ENCODE measurements around the gene KCNH8.

Gene KCNH8

DNA sequence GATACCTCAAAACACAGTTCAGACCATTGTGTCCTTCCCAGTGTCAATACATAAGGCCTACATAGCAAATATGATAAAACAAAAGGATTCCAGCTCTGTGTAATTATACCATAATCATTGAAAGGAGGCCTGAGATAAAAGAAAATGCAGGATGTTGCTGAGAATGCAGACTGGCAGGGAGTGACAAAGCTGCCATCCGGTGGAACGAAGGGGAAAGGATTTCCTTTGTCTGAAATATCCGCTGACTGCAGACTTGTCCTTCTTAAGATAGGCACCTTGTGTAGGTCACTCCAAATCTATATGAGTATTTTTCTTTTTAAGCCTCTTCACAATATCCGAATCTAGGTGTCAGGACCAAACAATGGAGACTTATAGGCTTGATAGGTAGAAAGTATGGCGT lies 108.0 kb downstream of the KCNH8 start:
- TF ChIP-seq EGR1 (IDR thresholded peaks at IDR 0.05) (no peak), CEBPB (IDR thresholded peaks at IDR 0.05) (no peak), TAF1 (IDR thresholded peaks at IDR 0.05; ENCODE audit: low read depth) (no peak), TEAD4 (IDR thresholded peaks at IDR 0.05) (no peak), RAD21 (IDR thresholded peaks at IDR 0.05; ENCODE audit: low read depth) (no peak), YY1 (IDR thresholded peaks at IDR 0.05; ENCODE audit: low read depth) (no peak), TCF12 (IDR thresholded peaks at IDR 0.05; ENCODE audit: low read depth) (no peak), FOXM1 (IDR thresholded peaks at IDR 0.05; ENCODE audit: borderline replicate concordance, low read depth) (no peak), ZBTB7A (IDR thresholded peaks at IDR 0.05; ENCODE audit: low read depth) (no peak), NFIC (IDR thresholded peaks at IDR 0.05) (no peak), CREB1 (IDR thresholded peaks at IDR 0.05; ENCODE audit: low read depth) (no peak), REST (IDR thresholded peaks at IDR 0.05; ENCODE audit: low read depth) (no peak), EP300 (IDR thresholded peaks at IDR 0.05; ENCODE audit: borderline replicate concordance) (no peak)
- TF ChIP-seq, protein P1, sequence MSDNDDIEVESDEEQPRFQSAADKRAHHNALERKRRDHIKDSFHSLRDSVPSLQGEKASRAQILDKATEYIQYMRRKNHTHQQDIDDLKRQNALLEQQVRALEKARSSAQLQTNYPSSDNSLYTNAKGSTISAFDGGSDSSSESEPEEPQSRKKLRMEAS (IDR thresholded peaks at IDR 0.05) = no peak
- TF ChIP-seq, protein P2, sequence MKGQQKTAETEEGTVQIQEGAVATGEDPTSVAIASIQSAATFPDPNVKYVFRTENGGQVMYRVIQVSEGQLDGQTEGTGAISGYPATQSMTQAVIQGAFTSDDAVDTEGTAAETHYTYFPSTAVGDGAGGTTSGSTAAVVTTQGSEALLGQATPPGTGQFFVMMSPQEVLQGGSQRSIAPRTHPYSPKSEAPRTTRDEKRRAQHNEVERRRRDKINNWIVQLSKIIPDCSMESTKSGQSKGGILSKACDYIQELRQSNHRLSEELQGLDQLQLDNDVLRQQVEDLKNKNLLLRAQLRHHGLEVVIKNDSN (IDR thresholded peaks at IDR 0.05) = no peak

- no peak for TF ChIP-seq EGR1 (IDR thresholded peaks at IDR 0.05)
- no peak for TF ChIP-seq YY1 (IDR thresholded peaks at IDR 0.05; ENCODE audit: low read depth)
- TF ChIP-seq ZBTB7A (IDR thresholded peaks at IDR 0.05; ENCODE audit: low read depth) = no peak
- TF ChIP-seq, protein P1 (IDR thresholded peaks at IDR 0.05) = no peak
- no peak for TF ChIP-seq RAD21 (IDR thresholded peaks at IDR 0.05; ENCODE audit: low read depth)
- no peak for TF ChIP-seq TEAD4 (IDR thresholded peaks at IDR 0.05)
- TF ChIP-seq EP300 (IDR thresholded peaks at IDR 0.05; ENCODE audit: borderline replicate concordance) = no peak
- TF ChIP-seq CEBPB (IDR thresholded peaks at IDR 0.05) = no peak
- TF ChIP-seq TAF1 (IDR thresholded peaks at IDR 0.05; ENCODE audit: low read depth) = no peak
Observed at GRCh38 chr3:19263606-19264005, 115.3 kb downstream of the KCNH8 start.

DNA sequence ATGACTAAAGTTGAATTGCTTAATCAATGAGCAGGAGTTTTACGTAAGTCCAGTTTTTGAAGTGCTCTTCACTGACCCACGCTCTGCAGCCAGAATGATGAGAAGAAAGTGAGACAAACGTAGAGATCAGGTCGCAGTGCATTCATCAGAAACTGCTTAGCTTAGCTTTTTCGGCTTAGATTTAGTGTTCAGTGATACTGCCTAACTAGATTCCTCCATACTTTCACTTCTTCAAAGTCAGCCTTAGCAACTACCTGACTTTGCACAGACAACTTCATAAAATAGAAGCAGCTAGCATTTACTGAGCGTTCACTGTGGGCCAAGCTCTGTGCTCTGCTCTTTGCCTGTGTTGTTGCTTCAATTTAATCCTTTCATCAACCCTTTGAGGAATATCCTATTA lies 116.1 kb downstream of the KCNH8 start:
- TF ChIP-seq RAD21 (IDR thresholded peaks at IDR 0.05; ENCODE audit: low read depth) (no peak), YY1 (IDR thresholded peaks at IDR 0.05; ENCODE audit: low read depth) (no peak), TCF12 (IDR thresholded peaks at IDR 0.05; ENCODE audit: low read depth) (no peak), CREB1 (IDR thresholded peaks at IDR 0.05; ENCODE audit: low read depth) (no peak), FOXM1 (IDR thresholded peaks at IDR 0.05; ENCODE audit: borderline replicate concordance, low read depth) (no peak), TAF1 (IDR thresholded peaks at IDR 0.05; ENCODE audit: low read depth) (no peak), CEBPB (IDR thresholded peaks at IDR 0.05) (no peak), ZBTB7A (IDR thresholded peaks at IDR 0.05; ENCODE audit: low read depth) (no peak), EGR1 (IDR thresholded peaks at IDR 0.05) (no peak)

DNA sequence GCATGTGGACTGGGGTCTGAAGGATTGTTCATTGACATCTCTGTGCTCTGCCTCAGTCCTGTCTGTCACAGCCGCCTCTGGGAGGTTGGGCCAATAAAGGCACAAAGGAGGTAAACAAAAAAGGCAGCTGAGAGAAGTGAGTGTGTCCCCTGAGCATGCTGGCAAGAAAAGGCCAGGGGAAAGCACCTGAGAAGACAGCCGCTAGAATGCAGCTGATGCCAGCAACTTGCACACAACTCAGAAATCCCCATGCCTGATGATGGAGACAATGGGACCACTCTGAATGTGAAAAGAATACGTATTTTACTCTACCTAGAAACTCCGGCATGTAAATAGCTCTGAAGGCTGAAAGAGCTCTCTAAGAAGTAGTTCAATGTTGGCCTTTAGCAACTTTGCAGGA lies 118.7 kb downstream of the KCNH8 start:
- no peak for TF ChIP-seq TAF1 (IDR thresholded peaks at IDR 0.05; ENCODE audit: low read depth)
- no peak for TF ChIP-seq EGR1 (IDR thresholded peaks at IDR 0.05)
- no peak for TF ChIP-seq TEAD4 (IDR thresholded peaks at IDR 0.05)
- TF ChIP-seq, protein P2 (IDR thresholded peaks at IDR 0.05) = no peak

DNA sequence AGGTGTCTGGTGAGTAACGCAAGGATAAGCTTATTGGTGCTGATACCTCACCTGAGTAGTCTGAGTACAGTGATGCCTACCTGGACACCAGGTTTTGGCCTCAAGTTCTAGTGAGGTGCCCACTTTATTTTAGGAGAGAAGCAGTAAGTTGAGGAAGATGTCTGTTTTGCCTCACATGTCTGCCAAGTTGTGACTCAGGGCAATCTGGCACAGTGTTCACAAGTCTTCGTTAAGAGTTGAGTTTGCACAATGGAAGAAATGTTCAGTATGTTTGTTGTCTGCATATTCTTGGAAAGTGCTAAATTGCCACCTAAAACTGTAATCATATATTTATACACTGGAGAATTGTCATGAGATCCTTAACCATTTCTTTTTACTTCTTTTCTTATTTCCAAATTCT lies 122.2 kb downstream of the KCNH8 start:
- TF ChIP-seq NFIC (IDR thresholded peaks at IDR 0.05) = no peak
- TF ChIP-seq YY1 (IDR thresholded peaks at IDR 0.05; ENCODE audit: low read depth) = no peak
- no peak for TF ChIP-seq TAF1 (IDR thresholded peaks at IDR 0.05; ENCODE audit: low read depth)
- no peak for TF ChIP-seq REST (IDR thresholded peaks at IDR 0.05; ENCODE audit: low read depth)
- no peak for TF ChIP-seq EGR1 (IDR thresholded peaks at IDR 0.05)
- TF ChIP-seq, protein P2 (IDR thresholded peaks at IDR 0.05) = no peak
- no peak for TF ChIP-seq CEBPB (IDR thresholded peaks at IDR 0.05)
- TF ChIP-seq ZBTB7A (IDR thresholded peaks at IDR 0.05; ENCODE audit: low read depth) = no peak
- TF ChIP-seq FOXM1 (IDR thresholded peaks at IDR 0.05; ENCODE audit: borderline replicate concordance, low read depth) = no peak

DNA sequence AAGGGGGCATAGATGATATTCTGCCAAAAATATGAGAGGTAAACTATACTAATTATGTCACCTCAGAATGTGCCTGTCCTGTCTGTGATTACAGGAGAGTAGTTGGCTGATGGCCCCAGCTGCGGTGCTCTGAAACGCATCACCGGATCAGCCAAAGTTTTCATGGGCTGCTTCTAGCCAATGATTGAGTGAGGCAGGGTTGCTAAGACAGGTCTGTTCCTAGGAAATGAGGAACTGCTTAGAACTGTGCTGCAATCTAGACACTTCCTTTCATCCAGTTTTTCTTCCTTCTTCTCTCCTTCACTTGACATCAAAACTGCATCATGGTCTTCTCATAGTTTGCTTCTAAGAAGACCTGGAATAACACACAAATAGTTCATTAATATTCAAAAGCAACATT lies 124.0 kb downstream of the KCNH8 start:
- no peak for TF ChIP-seq REST (IDR thresholded peaks at IDR 0.05; ENCODE audit: low read depth)
- TF ChIP-seq CREB1 (IDR thresholded peaks at IDR 0.05; ENCODE audit: low read depth) = no peak
- TF ChIP-seq YY1 (IDR thresholded peaks at IDR 0.05; ENCODE audit: low read depth) = no peak
- TF ChIP-seq ZBTB7A (IDR thresholded peaks at IDR 0.05; ENCODE audit: low read depth) = no peak
- TF ChIP-seq, protein P2 (IDR thresholded peaks at IDR 0.05) = no peak
- TF ChIP-seq TAF1 (IDR thresholded peaks at IDR 0.05; ENCODE audit: low read depth) = no peak
- TF ChIP-seq NFIC (IDR thresholded peaks at IDR 0.05) = no peak
- TF ChIP-seq EGR1 (IDR thresholded peaks at IDR 0.05) = no peak
- TF ChIP-seq EP300 (IDR thresholded peaks at IDR 0.05; ENCODE audit: borderline replicate concordance) = no peak
- TF ChIP-seq RAD21 (IDR thresholded peaks at IDR 0.05; ENCODE audit: low read depth) = no peak
- TF ChIP-seq, protein P1 (IDR thresholded peaks at IDR 0.05) = no peak
- TF ChIP-seq TEAD4 (IDR thresholded peaks at IDR 0.05) = no peak
- TF ChIP-seq CEBPB (IDR thresholded peaks at IDR 0.05) = no peak
- TF ChIP-seq TCF12 (IDR thresholded peaks at IDR 0.05; ENCODE audit: low read depth) = no peak
- no peak for TF ChIP-seq FOXM1 (IDR thresholded peaks at IDR 0.05; ENCODE audit: borderline replicate concordance, low read depth)
